GM19395 (cell line): Measurements from ENCODE around the gene HTR3D.
"Not testable (repeated sequence)": the region's sequence is repeated elsewhere in the genome, so short reads cannot be mapped to it uniquely, and the experiment has no call there.

ENCODE experiments used
- ATAC-seq: cut with Tn5 transposase; IDR thresholded peaks from one replicate; pipeline ENCODE4 v1.9.1; 2021; ENCODE audit warnings: mild to moderate bottlenecking, moderate library complexity; ENCODE audit not compliant: unreplicated experiment

Gene HTR3D

GRCh38 chr3:184067573-184068055 lies 36.1 kb downstream of the HTR3D start:
- no peak for ATAC-seq

GRCh38 chr3:184068344-184068743 lies 36.8 kb downstream of the HTR3D start:
- no peak for ATAC-seq

GRCh38 chr3:184071142-184071541 lies 39.6 kb downstream of the HTR3D start:
- not testable (repeated sequence) for ATAC-seq

GRCh38 chr3:184073621-184074020 lies 42.1 kb downstream of the HTR3D start:
- no peak for ATAC-seq

GRCh38 chr3:184075901-184076300 lies 44.4 kb downstream of the HTR3D start:
- no peak for ATAC-seq

GRCh38 chr3:184077881-184078280 lies 46.3 kb downstream of the HTR3D start:
- no peak for ATAC-seq

- no peak for ATAC-seq
These were observed 47.3 kb downstream of the HTR3D start for GRCh38 chr3:184078851-184079250.

GRCh38 chr3:184081116-184081830 lies 49.7 kb downstream of the HTR3D start:
- no peak for ATAC-seq

- ATAC-seq: no peak
These were observed 50.5 kb downstream of the HTR3D start for GRCh38 chr3:184082034-184082433.

- ATAC-seq: no peak
These were observed 50.9 kb downstream of the HTR3D start for GRCh38 chr3:184082465-184082864.

- no peak for ATAC-seq
These were observed 53.9 kb downstream of the HTR3D start for GRCh38 chr3:184085389-184085852.
